Astrocyte of the spinal cord (primary cell): ENCODE data around the gene SLC2A10.

Experiments
- DNase-seq: peaks from one replicate; pipeline ENCODE4 v3.0.0; 2011; ENCODE audit warnings: low read depth, low spot score
- H3K4me3 ChIP-seq: 2 replicates; pipeline ENCODE4 v1.5.1; 2011; ENCODE audit warnings: low read depth, mild to moderate bottlenecking, low read length, moderate library complexity
- in situ Hi-C: cut with HindIII; loops from 2 replicates; pipeline ENCODE4 v1.10.0; 2017; ENCODE audit warnings: low sequenced_read_pairs
- TF ChIP-seq, protein P1 (sequence below): IDR thresholded peaks from 2 replicates; pipeline ENCODE4 v1.5.1; 2012; ENCODE audit warnings: low read depth, mild to moderate bottlenecking, low read length, inconsistent platforms

The SLC2A10 gene

DNA sequence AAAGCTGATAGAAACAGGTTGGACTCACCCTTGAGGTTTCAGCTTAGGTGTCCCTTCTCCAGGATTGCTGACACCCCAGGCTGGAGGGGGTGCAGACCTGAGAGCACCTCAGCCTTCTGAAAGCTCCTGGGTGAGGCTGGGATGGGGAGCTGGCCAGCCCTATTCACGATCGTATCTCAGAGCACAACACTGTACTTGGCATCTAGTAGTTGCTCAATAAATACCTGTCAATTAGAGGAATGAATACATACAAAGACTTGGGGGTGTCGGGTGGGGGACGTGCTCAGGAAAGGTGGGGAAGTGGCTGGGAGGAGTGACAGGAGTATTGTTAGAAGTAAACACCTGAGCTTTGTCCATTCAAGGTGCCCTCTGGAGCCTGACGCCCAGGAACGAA, 61.7 kb downstream of the SLC2A10 start:
- no peak overlapping the region for H3K4me3 ChIP-seq
- TF ChIP-seq, protein P1, sequence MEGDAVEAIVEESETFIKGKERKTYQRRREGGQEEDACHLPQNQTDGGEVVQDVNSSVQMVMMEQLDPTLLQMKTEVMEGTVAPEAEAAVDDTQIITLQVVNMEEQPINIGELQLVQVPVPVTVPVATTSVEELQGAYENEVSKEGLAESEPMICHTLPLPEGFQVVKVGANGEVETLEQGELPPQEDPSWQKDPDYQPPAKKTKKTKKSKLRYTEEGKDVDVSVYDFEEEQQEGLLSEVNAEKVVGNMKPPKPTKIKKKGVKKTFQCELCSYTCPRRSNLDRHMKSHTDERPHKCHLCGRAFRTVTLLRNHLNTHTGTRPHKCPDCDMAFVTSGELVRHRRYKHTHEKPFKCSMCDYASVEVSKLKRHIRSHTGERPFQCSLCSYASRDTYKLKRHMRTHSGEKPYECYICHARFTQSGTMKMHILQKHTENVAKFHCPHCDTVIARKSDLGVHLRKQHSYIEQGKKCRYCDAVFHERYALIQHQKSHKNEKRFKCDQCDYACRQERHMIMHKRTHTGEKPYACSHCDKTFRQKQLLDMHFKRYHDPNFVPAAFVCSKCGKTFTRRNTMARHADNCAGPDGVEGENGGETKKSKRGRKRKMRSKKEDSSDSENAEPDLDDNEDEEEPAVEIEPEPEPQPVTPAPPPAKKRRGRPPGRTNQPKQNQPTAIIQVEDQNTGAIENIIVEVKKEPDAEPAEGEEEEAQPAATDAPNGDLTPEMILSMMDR: no peak
- DNase-seq: no peak
- in situ Hi-C loops: no loop called here

DNA sequence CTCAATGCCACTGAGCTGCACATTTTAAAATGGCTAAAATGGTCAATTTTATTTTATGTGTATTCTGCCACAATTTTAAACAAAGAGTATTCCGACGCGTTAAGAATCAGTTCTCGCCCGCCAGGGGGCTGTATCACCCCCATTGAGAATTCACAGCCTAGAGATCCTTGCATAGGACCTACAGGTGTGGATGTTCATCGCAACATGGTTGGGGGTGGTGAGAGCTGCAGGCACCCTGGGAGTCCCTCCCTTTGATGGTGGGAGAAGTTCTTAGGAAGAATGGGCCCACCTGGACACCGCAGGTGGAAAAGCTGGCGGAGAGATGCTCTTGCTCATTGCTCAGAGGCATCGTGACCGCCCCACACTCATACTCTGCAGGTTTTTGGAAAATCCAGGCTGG, 63.5 kb downstream of the SLC2A10 start:
- TF ChIP-seq, protein P1: peak; percentile 2
- in situ Hi-C loops: no loop called here
- no peak overlapping the region for H3K4me3 ChIP-seq
- DNase-seq: no peak

DNA sequence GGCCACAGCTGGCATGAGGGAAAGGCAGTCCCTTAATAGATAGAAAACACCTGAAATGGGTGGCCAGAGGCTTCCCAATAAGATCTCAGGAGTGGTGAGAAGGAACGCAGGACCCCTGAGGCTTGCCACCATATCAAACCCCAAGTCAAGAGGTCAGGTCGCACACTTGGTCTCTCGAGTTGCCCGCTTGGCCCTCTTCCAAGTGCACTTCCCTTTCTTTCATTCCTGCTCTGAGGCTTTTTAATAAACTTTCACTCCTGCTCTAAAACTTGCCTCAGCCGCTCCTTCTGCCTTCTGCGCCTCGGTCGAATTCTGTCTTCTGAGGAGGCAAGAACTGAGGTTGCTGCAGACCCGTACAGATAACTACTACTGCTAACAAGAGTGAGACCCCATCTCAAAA, 64.2 kb downstream of the SLC2A10 start:
- H3K4me3 ChIP-seq: no peak overlapping the region
- in situ Hi-C loops: no loop called here
- no peak for DNase-seq
- TF ChIP-seq, protein P1: no peak

DNA sequence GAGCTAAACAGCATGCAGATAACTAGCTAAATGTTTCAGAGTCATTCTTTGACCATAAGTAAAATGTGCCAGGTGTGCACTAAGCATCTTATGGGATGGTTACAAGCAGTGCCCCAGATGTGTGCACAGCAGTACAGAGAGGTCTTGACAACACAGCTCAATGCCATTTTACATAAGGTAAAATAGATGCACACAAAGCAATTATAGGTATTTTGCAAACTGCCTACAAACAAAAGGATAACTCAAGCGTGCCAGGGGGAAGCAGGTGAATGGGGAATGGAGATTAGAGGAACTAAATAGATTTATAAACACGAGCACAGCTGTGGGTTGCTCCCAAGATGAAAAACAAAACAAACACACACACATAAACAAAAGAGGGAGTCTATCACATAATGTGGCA, 64.8 kb downstream of the SLC2A10 start:
- H3K4me3 ChIP-seq: no peak overlapping the region
- in situ Hi-C loops: no loop called here
- no peak for DNase-seq
- TF ChIP-seq, protein P1: no peak

DNA sequence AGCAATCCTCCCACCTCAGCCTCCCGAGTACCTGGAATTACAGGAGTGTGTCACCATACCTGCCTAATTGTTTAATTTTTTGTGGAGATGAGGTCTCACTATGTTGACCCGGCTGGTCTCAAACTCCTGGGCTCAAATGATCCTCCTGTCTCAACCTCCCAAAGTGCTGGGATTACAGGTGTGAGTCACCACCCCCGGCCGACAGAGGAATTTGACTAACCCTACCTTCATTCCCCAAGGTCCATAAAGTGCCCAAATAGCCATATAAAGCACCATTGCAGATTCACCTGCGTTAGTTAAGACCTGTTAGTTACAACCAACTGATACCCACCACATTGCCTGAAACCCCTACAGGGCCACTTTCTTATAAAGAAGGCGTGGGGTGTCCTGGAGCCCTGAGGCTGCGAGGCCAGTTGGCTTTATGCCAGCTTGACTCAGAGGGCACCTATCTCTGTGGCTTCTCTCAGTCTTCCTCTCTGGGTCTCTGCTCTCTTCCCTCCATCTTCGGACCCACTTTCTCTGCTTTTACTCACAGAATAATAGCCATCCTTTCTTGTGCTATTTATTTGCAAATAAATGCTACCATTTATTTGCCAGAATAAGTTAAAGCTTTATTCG, 65.6 kb downstream of the SLC2A10 start:
- in situ Hi-C loops: no loop called here
- DNase-seq: no peak
- H3K4me3 ChIP-seq: no peak overlapping the region
- TF ChIP-seq, protein P1: no peak

DNA sequence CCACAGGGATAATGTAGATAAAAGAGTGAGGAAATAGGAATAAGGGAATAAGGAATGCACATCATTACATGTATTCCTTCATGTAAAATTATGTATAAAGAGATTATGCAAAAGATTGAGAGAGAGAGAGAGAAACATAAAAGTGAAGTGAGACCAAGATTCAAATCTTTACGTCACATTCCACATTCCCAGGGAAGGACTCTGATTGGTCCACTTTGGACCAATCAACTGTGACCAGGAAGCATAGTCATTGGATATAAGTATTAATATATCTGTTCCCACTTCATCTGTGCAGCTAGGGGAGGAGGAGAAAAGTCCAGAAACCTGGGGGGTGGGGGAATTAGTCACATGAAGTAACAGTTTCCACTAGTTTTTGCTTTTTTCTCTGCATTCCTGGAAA, 66.4 kb downstream of the SLC2A10 start:
- TF ChIP-seq, protein P1: no peak
- no peak for DNase-seq
- in situ Hi-C loops: no loop called here
- no peak overlapping the region for H3K4me3 ChIP-seq

DNA sequence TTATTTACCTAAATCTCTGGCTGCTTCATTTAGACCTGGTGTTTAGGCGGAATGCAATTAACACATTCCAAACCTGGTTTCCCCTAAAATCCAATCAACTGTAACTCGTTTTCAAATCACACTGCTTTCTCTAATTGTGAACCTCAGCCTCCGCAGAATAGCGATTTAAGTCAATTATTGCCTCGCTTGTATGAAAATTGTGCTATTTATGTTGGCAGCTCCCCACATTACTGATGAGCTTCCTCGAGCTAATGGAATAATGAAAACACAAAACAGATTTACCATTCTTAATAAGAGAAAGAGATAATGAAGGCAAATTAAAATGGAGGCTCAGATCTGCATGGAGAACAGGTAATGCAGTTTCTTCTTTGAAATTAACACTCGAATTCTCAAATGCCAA, 67.9 kb downstream of the SLC2A10 start:
- TF ChIP-seq, protein P1: no peak
- H3K4me3 ChIP-seq: no peak overlapping the region
- DNase-seq: no peak
- in situ Hi-C loops: no loop called here
